K562 (cell line): ENCODE measurements around the gene SLC52A1. TPM values are rescaled to one million over a fixed set of nuclear protein-coding genes. Genes with fewer than 3 reads are reported as not detected.

Source experiments
- ATAC-seq: fragments of 200-7000 bp; cut with Tn5 transposase; 3 replicates; pipeline ENCODE4 v1.9.1; 2020; ENCODE audit warnings: moderate library complexity
- BruUV-seq: library from RNA; stranded (reverse); fragments of 400-500 nt; replicated peaks from 2 replicates; lab custom pipeline; 2021; lab: Mats Ljungman, UMichigan
- CTCF ChIA-PET: fragments of 300-600 bp; formaldehyde crosslinking; extraction: SDS; loops from one replicate; lab custom pipeline; 2021; ENCODE audit warnings: low intra/inter-chr PET ratio; lab: Yijun Ruan, JAX
- POLR2A ChIA-PET: fragments of 300-600, 350-650 bp; sonication (Branson Sonifier 250); formaldehyde crosslinking; extraction: SDS; loops from one replicate; lab custom pipeline; 2021; ENCODE audit warnings: antibody characterized with exemption, inconsistent platforms; lab: Yijun Ruan, JAX
- DNase-seq, 4 experiments: peaks; one replicate each; pipeline versions ENCODE4 v3.0.0 to v3.0.0-alpha.2; 2011 to 2018; ENCODE audit warnings: low spot score in 3 of 4, mixed read lengths in 3 of 4; ENCODE audit errors: extremely low read depth in 1 of 4
- FAIRE-seq: peaks from 2 replicates; lab custom pipeline; 2011; peaks lifted over from hg19 to GRCh38; lab: Jason Lieb, UNC
- H2AFZ ChIP-seq: 2 replicates; pipeline ENCODE4 v1.6.0; 2011; ENCODE audit warnings: low read depth, low read length, control low read depth, inconsistent platforms
- H3K27ac ChIP-seq: fragments of 200-600 bp; 3 replicates; pipeline ENCODE4 v1.8.0; 2011; ENCODE audit warnings: low read depth, mild to moderate bottlenecking, control low read depth, inconsistent platforms, low read length, moderate library complexity, mixed read lengths; ENCODE audit errors: extremely low read depth
- H3K27me3 ChIP-seq, 2 experiments: fragments of 300-600 bp in 1 of 2; 2 replicates in 1 of 2; 3 replicates in 1 of 2; pipeline versions ENCODE4 v1.6.0 to v1.8.0; 2011; ENCODE audit warnings: inconsistent platforms in 2 of 2, low read length in 2 of 2, mild to moderate bottlenecking in 1 of 2, mixed read lengths in 1 of 2, moderate library complexity in 1 of 2; ENCODE audit not compliant: control insufficient read depth in 2 of 2, insufficient read depth in 2 of 2
- H3K36me3 ChIP-seq: fragments of 300-600 bp; 3 replicates; pipeline ENCODE4 v1.8.0; 2011; ENCODE audit warnings: mild to moderate bottlenecking, low read length, inconsistent platforms; ENCODE audit not compliant: control insufficient read depth, insufficient read depth
- H3K4me1 ChIP-seq, 2 experiments: fragments of 200-600 bp in 1 of 2; replicated peaks in 1 of 2; 2 replicates in 1 of 2; 3 replicates in 1 of 2; pipeline versions ENCODE4 v1.5.1 to v1.8.0; 2011; ENCODE audit warnings: inconsistent platforms in 2 of 2, low read length in 2 of 2, mild to moderate bottlenecking in 1 of 2, mixed read lengths in 1 of 2, moderate library complexity in 1 of 2; ENCODE audit not compliant: control insufficient read depth in 2 of 2, insufficient read depth in 2 of 2
- H3K4me2 ChIP-seq: 2 replicates; pipeline ENCODE4 v1.6.1; 2011; ENCODE audit warnings: low read length, control low read depth, inconsistent platforms, mixed read lengths; ENCODE audit not compliant: insufficient read depth
- H3K4me3 ChIP-seq: fragments of 200-600 bp; sonication (generic), shearing (Covaris generic); 2 replicates; pipeline ENCODE4 v1.5.1; 2016; ENCODE audit warnings: control low read depth, inconsistent platforms
- H3K79me2 ChIP-seq: fragments of 200-600 bp; 3 replicates; pipeline ENCODE4 v1.8.0; 2011; ENCODE audit warnings: low read length, inconsistent platforms; ENCODE audit not compliant: control insufficient read depth, insufficient read depth
- H3K9ac ChIP-seq, 2 experiments: 2 replicates each; pipeline versions ENCODE4 v1.6.0 to v1.6.1; 2011; ENCODE audit warnings: low read depth in 2 of 2, low read length in 2 of 2, control low read depth in 1 of 2, inconsistent platforms in 1 of 2, mild to moderate bottlenecking in 1 of 2, mixed read lengths in 1 of 2; ENCODE audit not compliant: insufficient read depth in 1 of 2
- H3K9me1 ChIP-seq: one replicate; pipeline ENCODE4 v1.6.0; 2011; ENCODE audit warnings: inconsistent platforms, mild to moderate bottlenecking, low read length, moderate library complexity; ENCODE audit not compliant: control insufficient read depth, insufficient read depth
- H3K9me3 ChIP-seq: replicated peaks from 2 replicates; pipeline ENCODE4 v1.5.1; 2011; ENCODE audit warnings: low read depth, low read length, inconsistent platforms; ENCODE audit not compliant: control insufficient read depth, insufficient read depth
- H4K20me1 ChIP-seq: replicated peaks from 2 replicates; pipeline ENCODE4 v1.6.1; 2011; ENCODE audit warnings: low read length, inconsistent platforms, mixed read lengths; ENCODE audit not compliant: control insufficient read depth, insufficient read depth
- ATF6 ChIP-seq: sonication (generic); formaldehyde crosslinking; IDR thresholded peaks from 2 replicates; pipeline ENCODE4 v1.4.0; 2020; ENCODE audit warnings: mild to moderate bottlenecking, missing genetic modification reagents
- CHD2 ChIP-seq: IDR thresholded peaks from 2 replicates; pipeline ENCODE4 v1.6.1; 2011; ENCODE audit warnings: low read depth, low read length
- ELK3 ChIP-seq: fragments of 450-650 bp; formaldehyde crosslinking; IDR thresholded peaks from 2 replicates; pipeline ENCODE4 v1.4.0; 2020; ENCODE audit warnings: mild to moderate bottlenecking
- GATA2 ChIP-seq: sonication (generic); formaldehyde crosslinking; IDR thresholded peaks from 2 replicates; pipeline ENCODE4 v1.4.0; 2020; ENCODE audit warnings: mild to moderate bottlenecking, missing genetic modification reagents
- MAZ ChIP-seq, 2 experiments: fragments of 450-650 bp in 1 of 2; sonication (generic) in 1 of 2; formaldehyde crosslinking; IDR thresholded peaks in 1 of 2; conservative IDR thresholded peaks in 1 of 2; 2 replicates each; pipeline versions ENCODE4 v1.4.0 to v1.5.0; 2020; ENCODE audit warnings: mild to moderate bottlenecking in 1 of 2, missing genetic modification reagents in 1 of 2
- NFXL1 ChIP-seq: fragments of 450-650 bp; formaldehyde crosslinking; IDR thresholded peaks from 2 replicates; pipeline ENCODE4 v1.4.0; 2021; ENCODE audit warnings: mild to moderate bottlenecking
- NR2C2 ChIP-seq, 2 experiments: fragments of 200-800 bp in 1 of 2; sonication (Bioruptor generic) in 1 of 2; sonication (generic) in 1 of 2; formaldehyde crosslinking in 1 of 2; IDR thresholded peaks; 2 replicates each; pipeline versions ENCODE4 v1.6.1 to v1.8.0; 2016 to 2022; ENCODE audit warnings: mild to moderate bottlenecking in 1 of 2, missing compliant biosample characterization in 1 of 2, missing genetic modification characterization in 1 of 2, missing genetic modification reagents in 1 of 2
- SMARCB1 ChIP-seq: IDR thresholded peaks from 2 replicates; pipeline ENCODE4 v1.6.1; 2011; ENCODE audit warnings: improper control_type of control experiment, low read depth; ENCODE audit not compliant: insufficient read length
- SP1 ChIP-seq: sonication (generic); formaldehyde crosslinking; IDR thresholded peaks from 2 replicates; pipeline ENCODE4 v1.8.1; 2022; ENCODE audit warnings: mild to moderate bottlenecking, missing genetic modification reagents
- TBP ChIP-seq: optimal IDR thresholded peaks from 2 replicates; pipeline ENCODE3; 2011; ENCODE audit warnings: low read depth, low read length, improper control_type of control experiment
- ZNF124 ChIP-seq: sonication (generic); formaldehyde crosslinking; IDR thresholded peaks from 2 replicates; pipeline ENCODE4 v1.8.1; 2022; ENCODE audit warnings: missing genetic modification reagents
- ZNF282 ChIP-seq: sonication (generic); formaldehyde crosslinking; IDR thresholded peaks from 2 replicates; pipeline ENCODE4 v1.8.1; 2023; ENCODE audit warnings: missing genetic modification reagents
- ZNF311 ChIP-seq: fragments of 250-450 bp; sonication (Bioruptor Pico); IDR thresholded peaks from 2 replicates; pipeline ENCODE4 v1.4.0; 2020; ENCODE audit warnings: mild to moderate bottlenecking, moderate library complexity
- ZNF764 ChIP-seq: fragments of 250-450 bp; sonication (Bioruptor Pico); IDR thresholded peaks from 2 replicates; pipeline ENCODE4 v1.4.0; 2020; ENCODE audit warnings: low read depth, mild to moderate bottlenecking, moderate library complexity
- WGBS: fragments of 100-300 bp; shearing (Covaris generic); methylation state at CpG from one replicate; pipeline ENCODE4 v1.1.6; 2016; ENCODE audit warnings: low coverage, mixed read lengths; ENCODE audit not compliant: insufficient coverage; ENCODE audit errors: missing lambda C conversion rate; 5-methylcytosine and 5-hydroxymethylcytosine counted together
- in situ Hi-C: fragments of 300-500 bp; cut with MboI; formaldehyde crosslinking; loops from 4 replicates; pipeline ENCODE4 v1.15.0; 2018; ENCODE audit warnings: inconsistent platforms, mixed read lengths
- intact Hi-C: fragments of 100-400 bp; cut with micrococcal nuclease; formaldehyde crosslinking; loops from 2 replicates; pipeline ENCODE4 v1.14.2; 2022
- polyA plus RNA-seq, 8 experiments: library from polyadenylated mRNA; depleted of rRNA in 4 of 8; stranded (reverse) in 5 of 8; unstranded in 3 of 8; fragments of >200 nt; fragmentation: Nextera tagmentation in 2 of 8; fragmentation: Illumina TruSeq in 1 of 8; extraction: Ambion mirVana in 2 of 8; extraction: Trizol in 1 of 8; gene quantifications; 2 replicates each; pipeline versions ENCODE4 v1.2.1 to v1.2.3, GENCODE V29; 2011 to 2014; ENCODE audit warnings: inconsistent platforms in 1 of 8, missing spikeins in 1 of 8
- total RNA-seq, 7 experiments: library from RNA; depleted of rRNA in 6 of 7; stranded (reverse); fragments of >200 nt in 6 of 7; fragmentation: Illumina TruSeq in 2 of 7; extraction: Trizol in 2 of 7; gene quantifications; 2 replicates each; pipeline versions ENCODE4 v1.2.1 to v1.2.3, GENCODE V29; 2011 to 2021; ENCODE audit warnings: low replicate concordance in 1 of 7
- TF ChIP-seq, protein P1 (sequence below): fragments of 450-650 bp; IDR thresholded peaks from 2 replicates; pipeline ENCODE4 v1.6.1; 2017; ENCODE audit warnings: antibody characterized with exemption

The SLC52A1 gene
- total and polyA plus RNA-seq, 9 of the 15 experiments (the other 6 are each of a cell fraction or from before 2014, with no cell fraction given) = 0.04 TPM; not detected in 8

GRCh38 chr17:5011928-5012327 is 23.3 kb downstream of the SLC52A1 start (continued):
- TF ChIP-seq, protein P1, sequence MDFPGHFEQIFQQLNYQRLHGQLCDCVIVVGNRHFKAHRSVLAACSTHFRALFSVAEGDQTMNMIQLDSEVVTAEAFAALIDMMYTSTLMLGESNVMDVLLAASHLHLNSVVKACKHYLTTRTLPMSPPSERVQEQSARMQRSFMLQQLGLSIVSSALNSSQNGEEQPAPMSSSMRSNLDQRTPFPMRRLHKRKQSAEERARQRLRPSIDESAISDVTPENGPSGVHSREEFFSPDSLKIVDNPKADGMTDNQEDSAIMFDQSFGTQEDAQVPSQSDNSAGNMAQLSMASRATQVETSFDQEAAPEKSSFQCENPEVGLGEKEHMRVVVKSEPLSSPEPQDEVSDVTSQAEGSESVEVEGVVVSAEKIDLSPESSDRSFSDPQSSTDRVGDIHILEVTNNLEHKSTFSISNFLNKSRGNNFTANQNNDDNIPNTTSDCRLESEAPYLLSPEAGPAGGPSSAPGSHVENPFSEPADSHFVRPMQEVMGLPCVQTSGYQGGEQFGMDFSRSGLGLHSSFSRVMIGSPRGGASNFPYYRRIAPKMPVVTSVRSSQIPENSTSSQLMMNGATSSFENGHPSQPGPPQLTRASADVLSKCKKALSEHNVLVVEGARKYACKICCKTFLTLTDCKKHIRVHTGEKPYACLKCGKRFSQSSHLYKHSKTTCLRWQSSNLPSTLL = no peak
- TF ChIP-seq NR2C2 (CRISPR knock-in tag; IDR thresholded peaks at IDR 0.05) (no peak), NR2C2 (tag; IDR thresholded peaks at IDR 0.05) (no peak), ELK3 (CRISPR knock-in tag) (no peak)

GRCh38 chr17:5003214-5003867 is 31.9 kb downstream of the SLC52A1 start:
- BruUV-seq = no TSS peak
- Histone ChIP-seq H3K9me1 (no peaks in the 10 kb centered on the region), H3K27ac (no peak overlapping the region), H3K9me3 (no peaks in the 10 kb centered on the region), H2AFZ (no peak overlapping the region), H3K79me2 (peaks cover 11% of the 10 kb centered on the region), H3K4me3 (no peak overlapping the region), H3K27me3 (no peaks in the 10 kb centered on the region), H3K36me3 (peaks cover 67% of the 10 kb centered on the region), H3K4me2 (no peak overlapping the region), H3K4me1 (peaks cover 7 to 20% of the 10 kb centered on the region in 2 experiments; a peak in 3 of 5 replicates), H4K20me1 (no peaks in the 10 kb centered on the region), H3K9ac (no peak overlapping the region)
- in situ Hi-C loops (no loop called here), intact Hi-C loops (no loop called here)
- POLR2A ChIA-PET = interaction anchor here (0.6 to 1.5 kb wide), 2 partner anchors 12 to 37 kb away, joined by 4 read pairs; no protein-coding TSS in a partner anchor
- FAIRE-seq (no peak), DNase-seq (no peak), ATAC-seq (no peak)
- WGBS = 94% methylated on average over 4 of the region's 18 CpGs
- CTCF ChIA-PET = no interaction called here
- TF ChIP-seq ZNF282 = no peak
- no peak for TF ChIP-seq ZNF124
- TF ChIP-seq NFXL1 (CRISPR knock-in tag) = no peak
- TF ChIP-seq MAZ (CRISPR knock-in tag; conservative IDR thresholded peaks at IDR 0.05 in 1 of 2, IDR thresholded peaks at IDR 0.05 in 1 of 2) = no peak
- TF ChIP-seq ZNF311 (CRISPR knock-in tag) = no peak
- TF ChIP-seq ATF6 = no peak
- TF ChIP-seq CHD2 = no peak
- no peak for TF ChIP-seq ZNF764
- TF ChIP-seq SMARCB1 = no peak
- TF ChIP-seq GATA2 (CRISPR knock-in tag) = no peak
- no peak for TF ChIP-seq TBP
- no peak for TF ChIP-seq SP1 (CRISPR knock-in tag)
